T47D (cell line): ENCODE results near the gene BECN2.
"Not testable (repeated sequence)": the region's sequence is repeated elsewhere in the genome, so short reads cannot be mapped to it uniquely, and the experiment has no call there.

Experiments used
- DNase-seq, 2 experiments: peaks; one replicate each; pipeline versions ENCODE4 v3.0.0 to v3.0.0-alpha.2; 2011 to 2012; ENCODE audit warnings: low read depth in 1 of 2, low spot score in 1 of 2
- JUND ChIP-seq: IDR thresholded peaks from 2 replicates; pipeline ENCODE4 v1.6.1; 2012; ENCODE audit warnings: low read depth
- in situ Hi-C: cut with HindIII; loops from 2 replicates; pipeline ENCODE4 v1.10.0; 2016; ENCODE audit warnings: low sequenced_read_pairs, low pct_unique_long_range_greater_than_20kb

BECN2 gene

GRCh38 chr1:241947354-241947753 is 10.2 kb upstream of the BECN2 start:
- no peak for TF ChIP-seq JUND
- DNase-seq, result no peak
- in situ Hi-C loops, result no loop called here

- in situ Hi-C loops, result no loop called here
- DNase-seq, result no peak
- TF ChIP-seq JUND, result no peak
Observed at GRCh38 chr1:241950390-241950789, 7.2 kb upstream of the BECN2 start.

GRCh38 chr1:241962153-241962552 is 4.6 kb downstream of the BECN2 start:
- DNase-seq, result no peak
- no peak for TF ChIP-seq JUND
- in situ Hi-C loops, result no loop called here

GRCh38 chr1:241963722-241964121 is 6.2 kb downstream of the BECN2 start:
- DNase-seq, result no peak
- no peak for TF ChIP-seq JUND
- in situ Hi-C loops, result no loop called here

- no peak for TF ChIP-seq JUND
- in situ Hi-C loops, result no loop called here
- DNase-seq, result no peak
Observed at GRCh38 chr1:241964550-241965282, 7.1 kb downstream of the BECN2 start.

GRCh38 chr1:241968611-241969010 is 11.0 kb downstream of the BECN2 start:
- TF ChIP-seq JUND, result no peak
- in situ Hi-C loops, result no loop called here
- DNase-seq, result no peak

- TF ChIP-seq JUND, result no peak
- no peak for DNase-seq
- in situ Hi-C loops, result no loop called here
Observed at GRCh38 chr1:241972703-241973369, 15.3 kb downstream of the BECN2 start.

GRCh38 chr1:241976229-241976628 is 18.7 kb downstream of the BECN2 start:
- TF ChIP-seq JUND, result no peak
- DNase-seq, result no peak
- in situ Hi-C loops, result no loop called here

- in situ Hi-C loops, result no loop called here
- TF ChIP-seq JUND, result no peak
- DNase-seq, result no peak
Observed at GRCh38 chr1:241979071-241979470, 21.5 kb downstream of the BECN2 start.

GRCh38 chr1:241979926-241980325 is 22.4 kb downstream of the BECN2 start:
- DNase-seq, result no peak
- TF ChIP-seq JUND, result no peak
- in situ Hi-C loops, result no loop called here

- no peak for TF ChIP-seq JUND
- peak; percentile 69 to 80 for DNase-seq
- in situ Hi-C loops, result no loop called here
Observed at GRCh38 chr1:241985787-241986186, 28.2 kb downstream of the BECN2 start.

GRCh38 chr1:241988389-241988930 is 30.9 kb downstream of the BECN2 start:
- in situ Hi-C loops, DNase-seq: not testable (repeated sequence)

GRCh38 chr1:241990040-241990439 is 32.5 kb downstream of the BECN2 start:
- DNase-seq, result peak in 1 of 2 experiments; percentile 24
- in situ Hi-C loops, result no loop called here
- TF ChIP-seq JUND, result no peak
